Natural killer cell (primary cell): Measurements from ENCODE around the gene TFF3. TPM values are rescaled to one million over a fixed set of nuclear protein-coding genes. Genes with fewer than 3 reads are reported as not detected.

Experiments used
- ATAC-seq, 3 donors: fragments of 150-1000 bp in 2 of 3; fragments of 200-7000 bp in 1 of 3; cut with Tn5 transposase; 1 replicate in 1 of 3; 2 replicates in 2 of 3; pipeline ENCODE4 v1.10.0; 2021; ENCODE audit warnings: mild to moderate bottlenecking in 2 of 3, moderate library complexity in 2 of 3
- DNase-seq, 2 donors: peaks; one replicate each; pipeline versions ENCODE4 v3.0.0 to v3.0.0-alpha.2; 2013 to 2021; ENCODE audit warnings: mixed read lengths in 1 of 2
- H3K27ac ChIP-seq: one replicate; pipeline ENCODE4 v1.5.1; 2013; ENCODE audit warnings: mild to moderate bottlenecking, low read length
- H3K27me3 ChIP-seq: one replicate; pipeline ENCODE4 v1.6.1; 2013; ENCODE audit warnings: low read length; ENCODE audit not compliant: control insufficient read depth, insufficient read depth
- H3K36me3 ChIP-seq: one replicate; pipeline ENCODE4 v1.6.1; 2013; ENCODE audit warnings: low read length; ENCODE audit not compliant: control insufficient read depth, insufficient read depth
- H3K4me1 ChIP-seq: one replicate; pipeline ENCODE4 v1.6.1; 2013; ENCODE audit warnings: low read length; ENCODE audit not compliant: control insufficient read depth, insufficient read depth
- H3K4me3 ChIP-seq: one replicate; pipeline ENCODE4 v1.5.1; 2013; ENCODE audit warnings: low read length
- H3K9me3 ChIP-seq: one replicate; pipeline ENCODE4 v1.6.1; 2013; ENCODE audit warnings: low read length; ENCODE audit not compliant: control insufficient read depth, insufficient read depth
- H3K27ac Mint-ChIP-seq, 2 donors: one replicate each; pipeline ENCODE4 v1.8.0; 2022; ENCODE audit warnings: mild to moderate bottlenecking in 2 of 2, mixed read lengths in 2 of 2, moderate library complexity in 1 of 2
- H3K27me3 Mint-ChIP-seq, 2 donors: one replicate each; pipeline ENCODE4 v1.8.0; 2022; ENCODE audit warnings: low read depth in 2 of 2, mixed read lengths in 2 of 2
- H3K36me3 Mint-ChIP-seq: one replicate; pipeline ENCODE4 v1.8.0; 2022; ENCODE audit warnings: mixed read lengths
- H3K4me1 Mint-ChIP-seq, 2 donors: one replicate each; pipeline ENCODE4 v1.8.0; 2022; ENCODE audit warnings: mixed read lengths in 2 of 2
- H3K4me3 Mint-ChIP-seq: one replicate; pipeline ENCODE4 v1.8.0; 2022; ENCODE audit warnings: mild to moderate bottlenecking, moderate library complexity, mixed read lengths
- H3K9me3 Mint-ChIP-seq, 2 donors: one replicate each; pipeline ENCODE4 v1.8.0; 2022; ENCODE audit warnings: mixed read lengths in 2 of 2
- WGBS: methylation state at CpG from one replicate; pipeline ENCODE4 v1.1.7; 2013; ENCODE audit warnings: missing lambda C conversion rate; ENCODE audit not compliant: insufficient coverage; 5-methylcytosine and 5-hydroxymethylcytosine counted together
- intact Hi-C: fragments of 100-400 bp; cut with micrococcal nuclease; formaldehyde crosslinking; loops from one replicate; pipeline ENCODE4 v1.14.2; 2022
- total RNA-seq, 4 donors: library from RNA; stranded (reverse); fragments of 120-200 nt in 1 of 4; gene quantifications; one replicate each; pipeline versions ENCODE4 v1.2.3 to v1.2.4, GENCODE V29; 2013 to 2022
- TF ChIP-seq, protein P1 (sequence below): fragments of 200-600 bp; IDR thresholded peaks from one replicate; pipeline ENCODE4 v1.8.0; 2022; ENCODE audit warnings: antibody characterized with exemption

TFF3 gene
- total RNA-seq, 3 donors from 2014 or later (not counting 1 experiment from before 2014, with no cell fraction given) = not detected

DNA sequence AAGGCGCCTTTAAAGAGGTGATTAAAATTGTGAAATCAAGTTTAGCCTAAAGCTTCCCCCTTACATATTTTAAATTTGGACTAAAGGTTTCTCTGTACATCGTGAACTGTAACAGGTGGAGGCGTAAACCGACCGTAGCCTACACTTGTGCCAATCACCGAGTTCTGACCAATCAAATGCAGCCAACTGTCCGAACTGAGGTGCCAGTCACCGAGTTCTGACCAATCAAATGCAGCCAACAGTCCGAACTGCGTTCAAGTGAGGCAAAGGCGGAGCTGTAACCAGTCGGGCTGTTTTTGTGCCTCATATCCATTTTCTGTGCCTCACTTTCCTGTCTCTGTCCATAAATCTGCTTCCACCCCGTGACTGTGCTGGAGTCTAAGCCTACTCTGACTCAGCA lies 43.7 kb upstream of the TFF3 start:
- Histone ChIP-seq H3K36me3 (no peaks in the 10 kb centered on the region), H3K27me3 (peaks cover 7% of the 10 kb centered on the region), H3K27ac (no peak overlapping the region), H3K9me3 (peaks cover 8% of the 10 kb centered on the region), H3K4me1 (peaks cover 9% of the 10 kb centered on the region), H3K4me3 (no peak overlapping the region)
- H3K27me3 Mint-ChIP-seq = peaks cover 32 to 58% of the 10 kb centered on the region in 2 donors
- H3K27ac Mint-ChIP-seq = no peak overlapping the region
- H3K36me3 Mint-ChIP-seq = peaks cover 11% of the 10 kb centered on the region
- H3K4me1 Mint-ChIP-seq = no peaks in the 10 kb centered on the region
- DNase-seq (no peak), ATAC-seq (no peak)
- peaks cover 0 to 3% of the 10 kb centered on the region in 2 donors for H3K9me3 Mint-ChIP-seq
- intact Hi-C loops = no loop called here
- WGBS = 88% methylated on average over 12 of the region's 13 CpGs
- TF ChIP-seq, protein P1, sequence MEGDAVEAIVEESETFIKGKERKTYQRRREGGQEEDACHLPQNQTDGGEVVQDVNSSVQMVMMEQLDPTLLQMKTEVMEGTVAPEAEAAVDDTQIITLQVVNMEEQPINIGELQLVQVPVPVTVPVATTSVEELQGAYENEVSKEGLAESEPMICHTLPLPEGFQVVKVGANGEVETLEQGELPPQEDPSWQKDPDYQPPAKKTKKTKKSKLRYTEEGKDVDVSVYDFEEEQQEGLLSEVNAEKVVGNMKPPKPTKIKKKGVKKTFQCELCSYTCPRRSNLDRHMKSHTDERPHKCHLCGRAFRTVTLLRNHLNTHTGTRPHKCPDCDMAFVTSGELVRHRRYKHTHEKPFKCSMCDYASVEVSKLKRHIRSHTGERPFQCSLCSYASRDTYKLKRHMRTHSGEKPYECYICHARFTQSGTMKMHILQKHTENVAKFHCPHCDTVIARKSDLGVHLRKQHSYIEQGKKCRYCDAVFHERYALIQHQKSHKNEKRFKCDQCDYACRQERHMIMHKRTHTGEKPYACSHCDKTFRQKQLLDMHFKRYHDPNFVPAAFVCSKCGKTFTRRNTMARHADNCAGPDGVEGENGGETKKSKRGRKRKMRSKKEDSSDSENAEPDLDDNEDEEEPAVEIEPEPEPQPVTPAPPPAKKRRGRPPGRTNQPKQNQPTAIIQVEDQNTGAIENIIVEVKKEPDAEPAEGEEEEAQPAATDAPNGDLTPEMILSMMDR = no peak
- no peak overlapping the region for H3K4me3 Mint-ChIP-seq

DNA sequence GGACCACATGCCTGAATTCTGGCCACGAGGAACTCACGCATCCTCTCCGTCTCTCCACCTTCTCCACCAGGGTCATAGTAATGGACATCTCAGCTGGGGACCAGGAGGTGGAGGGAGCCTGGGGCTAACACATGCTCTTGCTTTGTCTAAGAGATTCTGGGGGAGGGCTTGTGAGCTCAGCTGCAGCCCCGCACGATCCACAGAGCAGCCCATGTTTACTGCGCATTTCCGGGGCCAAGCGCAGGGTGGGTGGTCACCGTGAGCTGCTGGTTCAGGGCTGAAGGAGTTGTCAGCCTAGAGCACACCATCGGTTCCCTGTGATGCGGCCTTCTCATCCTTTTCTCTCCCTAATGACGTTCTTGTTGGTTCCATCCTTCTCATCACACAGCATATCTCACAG lies 43.1 kb upstream of the TFF3 start:
- Mint-ChIP-seq H3K27ac (no peak overlapping the region), H3K27me3 (peaks cover 35 to 60% of the 10 kb centered on the region in 2 donors), H3K36me3 (peaks cover 11% of the 10 kb centered on the region), H3K4me1 (no peaks in the 10 kb centered on the region), H3K4me3 (no peak overlapping the region), H3K9me3 (peaks cover 0 to 6% of the 10 kb centered on the region in 2 donors)
- TF ChIP-seq, protein P1 = no peak
- DNase-seq = no peak
- ATAC-seq = no peak
- Histone ChIP-seq H3K27ac (no peak overlapping the region), H3K27me3 (peaks cover 7% of the 10 kb centered on the region), H3K4me1 (peaks cover 9% of the 10 kb centered on the region), H3K36me3 (no peaks in the 10 kb centered on the region), H3K9me3 (peaks cover 9% of the 10 kb centered on the region), H3K4me3 (no peak overlapping the region)
- WGBS = 96% methylated on average over 10 of the region's 12 CpGs
- intact Hi-C loops = no loop called here

DNA sequence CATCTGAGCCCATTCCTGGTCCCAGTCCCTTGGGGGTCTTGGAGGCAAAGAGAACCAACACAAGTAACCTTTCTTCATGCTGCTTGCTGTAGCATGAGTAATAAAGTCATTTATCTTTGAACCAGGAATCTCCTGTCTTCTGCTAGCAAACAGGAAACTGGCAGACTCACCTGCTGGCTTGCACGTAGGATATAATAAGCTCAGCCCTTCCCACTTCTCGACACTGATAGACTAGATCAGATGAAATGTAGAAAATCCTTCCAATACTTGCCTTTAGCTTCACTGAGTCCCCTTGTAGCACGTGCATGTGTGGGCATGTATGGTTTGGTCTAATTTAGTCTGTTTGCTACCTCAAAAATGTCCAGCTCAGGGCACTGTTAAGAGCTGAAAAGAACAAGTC lies 42.1 kb upstream of the TFF3 start:
- Mint-ChIP-seq H3K4me1 (no peaks in the 10 kb centered on the region), H3K4me3 (no peak overlapping the region), H3K36me3 (peaks cover 11% of the 10 kb centered on the region), H3K9me3 (peaks cover 0 to 6% of the 10 kb centered on the region in 2 donors), H3K27ac (no peak overlapping the region), H3K27me3 (peaks cover 41 to 63% of the 10 kb centered on the region in 2 donors)
- TF ChIP-seq, protein P1 = no peak
- Histone ChIP-seq H3K4me3 (no peak overlapping the region), H3K27me3 (peaks cover 7% of the 10 kb centered on the region), H3K4me1 (peaks cover 9% of the 10 kb centered on the region), H3K36me3 (no peaks in the 10 kb centered on the region), H3K9me3 (peaks cover 9% of the 10 kb centered on the region), H3K27ac (no peak overlapping the region)
- ATAC-seq = no peak
- no peak for DNase-seq
- intact Hi-C loops = no loop called here
- 72% methylated on average over 3 of the region's 3 CpGs for WGBS

DNA sequence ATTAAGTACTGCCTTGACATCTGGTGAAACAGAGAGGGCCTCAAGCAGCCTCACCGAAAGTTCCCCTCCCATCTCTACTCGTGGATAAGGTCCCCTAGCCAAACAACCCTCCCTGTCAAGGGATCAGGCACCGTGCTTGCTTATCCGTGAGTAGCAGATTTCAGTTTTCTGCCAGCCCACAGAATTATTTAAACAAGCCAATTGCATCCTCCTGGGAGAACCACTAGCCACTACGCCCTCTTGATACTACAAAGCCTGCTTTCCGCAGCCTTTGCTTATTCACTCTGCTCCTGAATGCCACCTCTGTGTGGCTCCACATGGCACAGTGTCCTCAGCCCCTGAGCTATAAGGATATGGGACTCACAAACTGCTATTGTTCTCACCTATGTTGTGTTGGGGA lies 41.4 kb upstream of the TFF3 start:
- no peak overlapping the region for H3K27ac Mint-ChIP-seq
- TF ChIP-seq, protein P1 = no peak
- H3K9me3 ChIP-seq = peaks cover 9% of the 10 kb centered on the region
- H3K27ac ChIP-seq = no peak overlapping the region
- ATAC-seq = no peak
- peaks cover 11% of the 10 kb centered on the region for H3K36me3 Mint-ChIP-seq
- DNase-seq = no peak
- 81% methylated on average over 6 of the region's 6 CpGs for WGBS
- peaks cover 9% of the 10 kb centered on the region for H3K4me1 ChIP-seq
- peaks cover 0 to 6% of the 10 kb centered on the region in 2 donors for H3K9me3 Mint-ChIP-seq
- H3K27me3 ChIP-seq = peaks cover 7% of the 10 kb centered on the region
- no peak overlapping the region for H3K4me3 Mint-ChIP-seq
- no peak overlapping the region for H3K4me3 ChIP-seq
- intact Hi-C loops = no loop called here
- H3K4me1 Mint-ChIP-seq = no peaks in the 10 kb centered on the region
- peaks cover 39 to 60% of the 10 kb centered on the region in 2 donors for H3K27me3 Mint-ChIP-seq
- H3K36me3 ChIP-seq = no peaks in the 10 kb centered on the region
